Testis (tissue), 3 donors: Measurements from ENCODE around the gene METTL18. TPM values are rescaled to one million over a fixed set of nuclear protein-coding genes. Genes with fewer than 3 reads are reported as not detected.

Source experiments
- DNase-seq: peaks from one replicate; pipeline ENCODE4 v3.0.0-alpha.2; 2019
- H3K27ac ChIP-seq, 2 donors: fragments of 200-600 bp; sonication (generic); one replicate each; pipeline ENCODE4 v1.5.1; 2019
- H3K27me3 ChIP-seq: fragments of 200-600 bp; sonication (generic); one replicate; pipeline ENCODE4 v1.5.1; 2019
- H3K36me3 ChIP-seq: fragments of 200-600 bp; sonication (generic); one replicate; pipeline ENCODE4 v1.5.1; 2017; ENCODE audit warnings: low read depth; ENCODE audit errors: missing control alignments
- H3K4me1 ChIP-seq: fragments of 200-600 bp; sonication (generic); one replicate; pipeline ENCODE4 v1.5.1; 2019
- H3K4me3 ChIP-seq, 2 donors: fragments of 200-600 bp; sonication (generic); one replicate each; pipeline ENCODE4 v1.5.1; 2017 to 2019
- H3K9me3 ChIP-seq: fragments of 200-600 bp; sonication (generic); one replicate; pipeline ENCODE4 v1.5.1; 2017
- POLR2A ChIP-seq: fragments of 450-650 bp; IDR thresholded peaks from one replicate; pipeline ENCODE4 v1.6.1; 2017; ENCODE audit warnings: antibody characterized with exemption, mild to moderate bottlenecking, moderate library complexity
- WGBS, 2 donors: methylation state at CpG; one replicate each; pipeline ENCODE4 v1.1.5; 2018; 5-methylcytosine and 5-hydroxymethylcytosine counted together
- intact Hi-C: fragments of 100-400 bp; cut with DNase I; formaldehyde crosslinking; loops from one replicate; pipeline ENCODE4 v1.15.1; 2023; ENCODE audit warnings: low total_unique reads
- polyA plus RNA-seq: library from polyadenylated mRNA; stranded (reverse); fragments of 350-450 nt; fragmentation: Illumina TruSeq; extraction: RNeasy Lipid Tissue Mini Kit (QIAGEN cat#74804); gene quantifications from one replicate; pipeline ENCODE4 v1.2.3, GENCODE V29; 2014; ENCODE audit warnings: low read depth, low replicate concordance; ENCODE audit not compliant: insufficient read depth
- total RNA-seq, 2 donors: library from RNA; depleted of rRNA; stranded (reverse); fragments of >200 nt; gene quantifications; one replicate each; pipeline ENCODE4 v1.2.3, GENCODE V29; 2016
- TF ChIP-seq, protein P1 (sequence below), 3 experiments: fragments of 450-650 bp in 2 of 3; fragments of 200-600 bp in 1 of 3; sonication (generic) in 1 of 3; IDR thresholded peaks; one replicate each; pipeline ENCODE4 v1.5.1; 2016 to 2019; ENCODE audit warnings: antibody characterized with exemption in 3 of 3, mild to moderate bottlenecking in 2 of 3, moderate library complexity in 1 of 3

METTL18 gene
- total and polyA plus RNA-seq, 3 donors from 2014 or later = 6.4 to 8.6 (median 6.6) TPM

DNA sequence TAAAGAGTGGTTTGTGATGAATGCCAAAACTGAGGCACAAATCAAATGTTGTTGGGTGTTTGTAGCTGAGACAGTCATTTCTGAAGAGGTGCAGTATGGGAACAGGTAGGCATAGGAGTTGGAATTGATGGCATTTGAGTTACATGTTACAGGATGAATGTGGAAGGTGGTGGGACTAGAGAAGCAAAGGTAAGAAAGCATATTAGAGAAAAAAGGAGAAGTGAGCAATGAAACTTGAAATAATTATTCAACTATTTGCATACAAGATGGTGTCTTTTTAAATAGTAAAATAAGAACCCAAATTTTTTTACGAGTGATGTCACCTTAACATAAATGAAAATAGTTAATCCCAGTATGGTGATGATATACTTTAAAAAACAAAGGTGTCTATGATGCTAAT lies 40.2 kb upstream of the METTL18 start:
- no peaks in the 10 kb centered on the region for H3K9me3 ChIP-seq
- no peaks in the 10 kb centered on the region for H3K36me3 ChIP-seq
- H3K4me1 ChIP-seq = no peaks in the 10 kb centered on the region
- H3K27ac ChIP-seq = no peak overlapping the region
- intact Hi-C loops = no loop called here
- H3K27me3 ChIP-seq = no peaks in the 10 kb centered on the region
- no peak for DNase-seq
- no peak overlapping the region for H3K4me3 ChIP-seq
- WGBS, 2 donors = 97 to 98% methylated on average over 1 of the region's 1 CpG
- TF ChIP-seq, protein P1, sequence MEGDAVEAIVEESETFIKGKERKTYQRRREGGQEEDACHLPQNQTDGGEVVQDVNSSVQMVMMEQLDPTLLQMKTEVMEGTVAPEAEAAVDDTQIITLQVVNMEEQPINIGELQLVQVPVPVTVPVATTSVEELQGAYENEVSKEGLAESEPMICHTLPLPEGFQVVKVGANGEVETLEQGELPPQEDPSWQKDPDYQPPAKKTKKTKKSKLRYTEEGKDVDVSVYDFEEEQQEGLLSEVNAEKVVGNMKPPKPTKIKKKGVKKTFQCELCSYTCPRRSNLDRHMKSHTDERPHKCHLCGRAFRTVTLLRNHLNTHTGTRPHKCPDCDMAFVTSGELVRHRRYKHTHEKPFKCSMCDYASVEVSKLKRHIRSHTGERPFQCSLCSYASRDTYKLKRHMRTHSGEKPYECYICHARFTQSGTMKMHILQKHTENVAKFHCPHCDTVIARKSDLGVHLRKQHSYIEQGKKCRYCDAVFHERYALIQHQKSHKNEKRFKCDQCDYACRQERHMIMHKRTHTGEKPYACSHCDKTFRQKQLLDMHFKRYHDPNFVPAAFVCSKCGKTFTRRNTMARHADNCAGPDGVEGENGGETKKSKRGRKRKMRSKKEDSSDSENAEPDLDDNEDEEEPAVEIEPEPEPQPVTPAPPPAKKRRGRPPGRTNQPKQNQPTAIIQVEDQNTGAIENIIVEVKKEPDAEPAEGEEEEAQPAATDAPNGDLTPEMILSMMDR (IDR thresholded peaks at IDR 0.05) = no peak
- TF ChIP-seq POLR2A = no peak

DNA sequence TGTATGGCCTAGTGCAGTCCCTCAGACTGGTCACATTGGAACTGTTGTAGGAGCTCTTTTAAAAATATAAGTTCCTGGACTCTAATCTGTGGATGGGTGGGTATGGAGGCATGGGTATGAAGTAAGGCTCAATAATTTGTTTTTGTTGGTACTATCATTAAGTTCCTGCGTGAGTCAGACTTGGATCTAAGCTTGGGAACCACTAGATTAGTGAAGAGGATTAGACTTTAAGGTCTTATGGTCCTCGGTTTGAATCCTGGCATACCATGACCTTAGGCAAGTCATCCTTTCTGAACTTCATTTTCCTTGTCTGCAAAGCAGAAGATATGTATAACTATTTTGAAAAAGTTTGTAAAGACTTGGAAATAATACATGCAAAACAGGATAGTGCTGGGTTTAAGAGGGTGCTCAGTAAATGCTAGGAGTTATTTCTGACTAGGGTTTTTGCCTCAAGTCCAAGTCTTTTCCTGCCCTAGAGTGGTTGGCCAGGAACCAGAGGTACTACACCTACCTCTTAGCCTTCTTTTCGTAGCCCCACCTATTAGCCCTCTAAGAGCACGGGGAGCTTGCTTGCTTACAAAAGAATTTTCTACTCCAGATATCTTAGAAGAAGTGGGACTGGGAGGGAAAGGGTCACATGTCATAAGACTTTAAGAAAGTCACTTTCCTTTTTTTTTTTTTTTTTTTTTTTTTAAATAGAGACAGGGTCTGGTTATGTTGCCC lies 38.6 kb upstream of the METTL18 start:
- no peak overlapping the region for H3K27ac ChIP-seq
- no peak for DNase-seq
- no peaks in the 10 kb centered on the region for H3K36me3 ChIP-seq
- TF ChIP-seq, protein P1 (IDR thresholded peaks at IDR 0.05) = no peak
- no peak for TF ChIP-seq POLR2A
- no peaks in the 10 kb centered on the region for H3K9me3 ChIP-seq
- no peak overlapping the region for H3K4me3 ChIP-seq
- no peaks in the 10 kb centered on the region for H3K27me3 ChIP-seq
- H3K4me1 ChIP-seq = no peaks in the 10 kb centered on the region
- intact Hi-C loops = no loop called here
- 74 to 75% methylated on average over 4 of the region's 4 CpGs for WGBS, 2 donors

DNA sequence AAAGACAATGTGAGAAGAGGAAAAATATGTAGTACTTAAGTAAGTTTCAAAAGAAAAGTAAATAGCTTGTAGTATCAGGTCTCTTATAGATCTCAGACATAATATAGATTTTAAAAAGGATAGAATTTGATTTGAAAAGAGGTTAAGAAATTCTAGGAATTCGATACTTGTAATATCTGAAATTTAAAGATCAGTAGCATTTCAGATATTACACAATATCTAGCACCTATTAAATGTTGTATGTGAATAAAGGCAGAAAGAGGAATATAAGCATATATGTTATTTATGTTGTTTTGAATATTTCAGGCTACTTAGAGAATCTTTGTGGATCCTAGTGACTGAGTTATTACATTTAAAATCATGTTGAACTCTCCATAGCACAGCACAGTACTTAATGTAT lies 35.0 kb upstream of the METTL18 start:
- Histone ChIP-seq H3K27me3 (no peaks in the 10 kb centered on the region), H3K4me3 (no peak overlapping the region), H3K4me1 (no peaks in the 10 kb centered on the region), H3K27ac (no peak overlapping the region), H3K36me3 (no peaks in the 10 kb centered on the region), H3K9me3 (no peaks in the 10 kb centered on the region)
- 97 to 98% methylated on average over 1 of the region's 1 CpG for WGBS, 2 donors
- DNase-seq = no peak
- TF ChIP-seq, protein P1 (IDR thresholded peaks at IDR 0.05) = no peak
- no peak for TF ChIP-seq POLR2A
- intact Hi-C loops = no loop called here

DNA sequence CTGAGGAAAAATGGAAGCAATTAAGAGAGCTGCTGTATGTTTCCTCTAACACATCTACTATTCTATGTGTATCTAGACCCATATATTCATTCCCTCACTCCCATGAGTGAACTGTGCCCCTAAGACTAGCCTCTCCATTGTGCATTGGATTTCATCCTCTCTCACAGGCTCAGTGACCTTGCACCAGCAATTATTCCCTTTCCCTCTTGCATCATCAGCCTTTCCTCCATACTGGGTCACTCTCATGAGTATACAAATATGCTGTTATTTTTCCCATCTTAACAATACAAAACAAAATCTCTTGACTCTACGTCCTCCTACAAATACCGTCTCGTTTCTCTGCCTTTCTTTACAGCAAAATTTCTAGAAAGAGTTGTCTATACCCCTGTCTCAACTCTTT lies 29.4 kb upstream of the METTL18 start:
- H3K36me3 ChIP-seq = no peaks in the 10 kb centered on the region
- WGBS, 2 donors = 95 to 96% methylated on average over 3 of the region's 3 CpGs
- H3K27me3 ChIP-seq = no peaks in the 10 kb centered on the region
- no peak for TF ChIP-seq POLR2A
- TF ChIP-seq, protein P1 (IDR thresholded peaks at IDR 0.05) = no peak
- no peaks in the 10 kb centered on the region for H3K4me1 ChIP-seq
- H3K4me3 ChIP-seq = no peak overlapping the region
- H3K9me3 ChIP-seq = no peaks in the 10 kb centered on the region
- H3K27ac ChIP-seq = no peak overlapping the region
- DNase-seq = no peak
- intact Hi-C loops = no loop called here

DNA sequence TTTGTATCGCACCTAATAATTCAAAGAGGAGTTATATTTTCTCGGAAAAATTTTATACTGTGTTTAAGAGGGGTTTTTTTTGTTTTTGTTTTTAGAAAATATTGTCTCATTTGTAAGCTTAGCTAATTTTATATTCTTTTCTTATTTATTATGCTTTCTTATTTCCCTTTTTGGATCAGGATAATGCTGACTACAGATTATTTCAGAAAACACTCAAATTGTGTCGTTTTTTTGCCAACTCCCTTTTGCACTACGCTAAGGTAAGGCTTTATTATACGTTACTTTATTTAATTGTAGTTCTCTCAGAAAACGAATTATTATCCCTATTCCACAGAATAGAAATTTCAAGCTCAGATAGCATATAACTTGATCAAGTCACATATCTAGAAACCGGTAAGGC lies 26.8 kb upstream of the METTL18 start:
- no peaks in the 10 kb centered on the region for H3K4me1 ChIP-seq
- WGBS, 2 donors = 94 to 96% methylated on average over 7 of the region's 7 CpGs
- intact Hi-C loops = no loop called here
- H3K9me3 ChIP-seq = no peaks in the 10 kb centered on the region
- no peaks in the 10 kb centered on the region for H3K27me3 ChIP-seq
- no peak overlapping the region for H3K27ac ChIP-seq
- TF ChIP-seq, protein P1 (IDR thresholded peaks at IDR 0.05) = no peak
- no peak for TF ChIP-seq POLR2A
- H3K4me3 ChIP-seq = no peak overlapping the region
- DNase-seq = no peak
- no peaks in the 10 kb centered on the region for H3K36me3 ChIP-seq
